Smooth muscle cell of bladder (primary cell): ENCODE results near the gene ARL6IP5. TPM values are rescaled to one million over a fixed set of nuclear protein-coding genes. Genes with fewer than 3 reads are reported as not detected.

Source experiments
- total RNA-seq: library from RNA; depleted of rRNA; stranded (reverse); fragments of >200 nt; gene quantifications from 2 replicates; pipeline ENCODE4 v1.2.3, GENCODE V29; 2014

The ARL6IP5 gene, protein sequence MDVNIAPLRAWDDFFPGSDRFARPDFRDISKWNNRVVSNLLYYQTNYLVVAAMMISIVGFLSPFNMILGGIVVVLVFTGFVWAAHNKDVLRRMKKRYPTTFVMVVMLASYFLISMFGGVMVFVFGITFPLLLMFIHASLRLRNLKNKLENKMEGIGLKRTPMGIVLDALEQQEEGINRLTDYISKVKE
- 88.5 and 119 TPM in 2 replicates for total RNA-seq

DNA sequence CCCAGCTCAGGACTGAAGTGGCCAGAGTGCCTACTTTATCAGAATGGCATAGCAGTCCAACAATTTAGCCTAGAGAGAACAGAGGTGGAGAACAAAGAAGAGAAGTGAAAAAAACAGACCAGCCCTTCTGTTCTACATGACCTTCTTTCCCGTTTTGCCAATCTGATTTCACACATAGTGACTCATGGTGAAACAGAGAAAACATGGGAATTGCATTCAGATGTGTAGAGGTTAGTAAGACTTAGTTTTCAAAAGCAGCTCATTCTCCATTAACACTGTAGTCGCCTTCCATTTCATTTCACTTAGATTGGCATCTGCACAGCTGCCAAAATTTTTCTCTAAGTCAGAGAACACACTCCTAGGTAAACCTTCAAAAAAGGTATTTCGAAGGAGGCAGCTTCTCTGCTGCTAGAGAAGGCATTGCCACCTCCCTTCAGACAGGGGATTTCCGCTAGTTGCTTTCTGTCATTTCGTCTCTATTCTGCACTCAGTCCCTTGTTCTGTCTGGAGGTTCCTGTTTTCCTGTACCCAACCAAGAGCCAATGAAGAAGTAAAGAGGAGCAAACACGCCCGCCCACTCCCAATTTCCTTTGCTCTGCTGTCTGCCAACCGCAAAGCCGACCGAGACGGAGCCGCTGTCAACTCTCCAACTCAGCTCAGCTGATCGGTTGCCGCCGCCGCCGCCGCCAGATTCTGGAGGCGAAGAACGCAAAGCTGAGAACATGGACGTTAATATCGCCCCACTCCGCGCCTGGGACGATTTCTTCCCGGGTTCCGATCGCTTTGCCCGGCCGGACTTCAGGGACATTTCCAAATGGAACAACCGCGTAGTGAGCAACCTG lies at the start of gene ARL6IP5:
Gene ARL6IP5, plus strand, starts transcription at position 612 of the 842 bp plus-strand sequence. Its CDS starts 111 bp downstream, at position 723.

DNA sequence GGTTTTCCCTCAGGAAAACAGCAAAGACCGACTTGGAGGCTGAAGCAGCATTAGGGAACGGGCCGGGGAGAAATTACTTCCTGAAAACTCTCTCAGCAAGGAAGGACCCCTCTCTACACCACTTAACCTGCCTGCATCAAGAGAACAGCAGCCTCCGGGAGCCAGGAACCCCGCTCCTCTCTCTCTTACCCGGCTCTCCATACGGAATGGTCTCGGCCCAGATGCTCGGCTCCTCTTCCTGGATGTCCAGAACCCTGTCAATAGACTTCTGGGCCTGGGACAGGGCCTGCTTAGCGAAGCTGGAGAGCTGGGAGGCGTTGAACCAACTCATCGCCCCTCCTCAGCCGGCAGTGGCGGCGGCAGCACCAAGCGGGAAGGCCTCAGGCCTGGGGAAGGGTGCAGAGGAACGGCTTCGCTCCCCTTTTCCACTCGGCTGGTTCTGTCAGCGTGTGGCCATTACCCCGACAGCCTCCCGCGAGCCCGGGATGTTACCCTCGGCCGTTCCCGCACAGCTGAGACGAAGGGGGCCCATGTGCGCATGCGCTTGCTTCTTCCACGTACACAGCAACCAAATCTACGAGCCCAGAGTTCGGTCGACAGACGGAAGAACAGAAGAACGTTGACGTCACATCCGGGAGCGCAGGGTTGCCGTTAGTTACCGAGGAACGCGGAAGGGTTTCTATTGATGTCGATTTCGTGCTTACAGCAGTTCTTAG lies 32.8 kb upstream of the ARL6IP5 start, which contains the start of gene TMF1:
Gene TMF1, minus strand, starts transcription at position 578 of the 716 bp plus-strand sequence. Its CDS starts 247 bp downstream, at position 331.

GRCh38 chr3:69080233-69080920 lies 4.4 kb upstream of the ARL6IP5 start, which contains the start of gene UBA3:
UBA3 (minus strand) TSS chr3:69080365; CDS start chr3:69080353, 12 bp downstream.

GRCh38 chr3:69122403-69122802 lies 37.7 kb downstream of the ARL6IP5 start, which contains the start of gene LMOD3:
LMOD3 (minus strand) TSS chr3:69122595; CDS start chr3:69122386, 209 bp downstream.

Other genes starting within 250 kb of the ARL6IP5 start
- gene TAFA4, start 152.4 kb upstream of the ARL6IP5 start, total RNA-seq = not detected in 2 replicates
- gene EOGT, start 71.3 kb upstream of the ARL6IP5 start, total RNA-seq = 32.7 and 36.6 TPM in 2 replicates
- 41.4 and 51.0 TPM in 2 replicates for gene TMF1, start 32.6 kb upstream of the ARL6IP5 start, total RNA-seq
- 62.2 and 70.8 TPM in 2 replicates for gene UBA3, start 4.6 kb upstream of the ARL6IP5 start, total RNA-seq
- under 0.01 and 0.14 TPM in 2 replicates for gene LMOD3, start 37.7 kb downstream of the ARL6IP5 start, total RNA-seq